PC-3 (cell line): ENCODE measurements around the gene TIGD1. TPM values are rescaled to one million over a fixed set of nuclear protein-coding genes. Genes with fewer than 3 reads are reported as not detected.

Experiments used
- ATAC-seq: fragments of 200-7000 bp; cut with Tn5 transposase; 2 replicates; pipeline ENCODE4 v1.9.1; 2020; ENCODE audit warnings: mild to moderate bottlenecking, moderate library complexity
- BruUV-seq: library from RNA; stranded (reverse); fragments of 400-500 nt; replicated peaks from 2 replicates; lab custom pipeline; 2021; lab: Mats Ljungman, UMichigan
- CTCF ChIA-PET: fragments of 300-600 bp; sonication (Branson Sonifier 250); formaldehyde crosslinking; loops from one replicate; lab custom pipeline; 2022; ENCODE audit warnings: antibody characterized with exemption; lab: Charles Lee
- POLR2A ChIA-PET: fragments of 300-600 bp; sonication (Branson Sonifier 250); formaldehyde crosslinking; loops from one replicate; lab custom pipeline; 2022; ENCODE audit warnings: antibody characterized with exemption; ENCODE audit not compliant: unreplicated experiment; lab: Charles Lee
- DNase-seq: peaks from one replicate; pipeline ENCODE4 v3.0.0-alpha.2; 2015
- H2AFZ ChIP-seq: fragments of 300-600 bp; sonication (generic); 2 replicates; pipeline ENCODE4 v1.6.0; 2016; ENCODE audit warnings: antibody characterized with exemption, low read length
- H3F3A ChIP-seq: fragments of 300-600 bp; sonication (generic); one replicate; pipeline ENCODE4 v1.6.0; 2017; ENCODE audit warnings: antibody characterized with exemption, low read length, control low read depth, mild to moderate bottlenecking; ENCODE audit not compliant: unreplicated experiment
- H3K27ac ChIP-seq: fragments of 300-600 bp; sonication (generic); 2 replicates; pipeline ENCODE4 v1.5.1; 2016; ENCODE audit warnings: mild to moderate bottlenecking, low read length
- H3K27me3 ChIP-seq: fragments of 300-600 bp; sonication (generic); 2 replicates; pipeline ENCODE4 v1.6.1; 2016; ENCODE audit warnings: low read length, mixed read lengths
- H3K36me3 ChIP-seq: fragments of 300-600 bp; sonication (generic); 2 replicates; pipeline ENCODE4 v1.6.1; 2016; ENCODE audit warnings: low read depth, mixed run types, low read length, mixed read lengths
- H3K4me1 ChIP-seq: fragments of 300-600 bp; sonication (generic); 2 replicates; pipeline ENCODE4 v1.5.1; 2016; ENCODE audit warnings: low read length; ENCODE audit not compliant: insufficient read depth
- H3K4me2 ChIP-seq: fragments of 300-600 bp; sonication (generic); 2 replicates; pipeline ENCODE4 v1.6.0; 2016; ENCODE audit warnings: low read length
- H3K4me3 ChIP-seq: fragments of 300-600 bp; sonication (generic); 2 replicates; pipeline ENCODE4 v1.5.1; 2016; ENCODE audit warnings: mild to moderate bottlenecking, low read length, mixed read lengths
- H3K79me2 ChIP-seq: fragments of 300-600 bp; sonication (generic); 2 replicates; pipeline ENCODE4 v1.6.1; 2017; ENCODE audit warnings: low read length, mixed read lengths
- H3K9ac ChIP-seq: fragments of 300-600 bp; sonication (generic); 2 replicates; pipeline ENCODE4 v1.6.0; 2016; ENCODE audit warnings: mild to moderate bottlenecking, low read length
- H3K9me2 ChIP-seq: fragments of 300-600 bp; sonication (generic); replicated peaks from 2 replicates; pipeline ENCODE4 v1.6.1; 2016; ENCODE audit warnings: mixed run types, low read length, mixed read lengths
- H3K9me3 ChIP-seq: fragments of 300-600 bp; sonication (generic); 2 replicates; pipeline ENCODE4 v1.6.1; 2016; ENCODE audit warnings: low read length, mixed read lengths
- H4K20me1 ChIP-seq: fragments of 300-600 bp; sonication (generic); 2 replicates; pipeline ENCODE4 v1.6.1; 2016; ENCODE audit warnings: low read length, mixed read lengths
- EZH2 ChIP-seq: fragments of 300-600 bp; sonication (generic); IDR thresholded peaks from one replicate; pipeline ENCODE4 v1.6.1; 2017; ENCODE audit warnings: antibody characterized with exemption, mild to moderate bottlenecking, low read length; ENCODE audit not compliant: unreplicated experiment
- EZH2phosphoT487 ChIP-seq: fragments of 300-600 bp; sonication (generic); IDR thresholded peaks from 2 replicates; pipeline ENCODE4 v1.6.1; 2018; ENCODE audit warnings: mild to moderate bottlenecking, antibody characterized with exemption, low read length, borderline replicate concordance
- intact Hi-C: fragments of 100-400 bp; cut with micrococcal nuclease; formaldehyde crosslinking; loops from 2 replicates; pipeline ENCODE4 v1.9.0; 2023
- total RNA-seq: library from RNA; depleted of rRNA; stranded (reverse); fragments of >200 nt; gene quantifications from 2 replicates; pipeline ENCODE4 v1.2.3, GENCODE V29; 2014
- TF ChIP-seq, protein P1 (sequence below): fragments of 300-600 bp; sonication (generic); conservative IDR thresholded peaks from 2 replicates; pipeline ENCODE4 v1.5.1; 2017; ENCODE audit warnings: antibody characterized with exemption, low read depth, mild to moderate bottlenecking, low read length

The TIGD1 gene
- total RNA-seq, 1 experiment from 2014 or later, result 6.3 TPM

GRCh38 chr2:232525791-232526371 lies 24.5 kb downstream of the TIGD1 start, which contains the start of gene CHRND:
CHRND (plus strand) TSS chr2:232526160; CDS start chr2:232526216, 56 bp downstream.
- ATAC-seq (no peak), DNase-seq (no peak)
- TF ChIP-seq EZH2phosphoT487, result no peak
- TF ChIP-seq, protein P1, sequence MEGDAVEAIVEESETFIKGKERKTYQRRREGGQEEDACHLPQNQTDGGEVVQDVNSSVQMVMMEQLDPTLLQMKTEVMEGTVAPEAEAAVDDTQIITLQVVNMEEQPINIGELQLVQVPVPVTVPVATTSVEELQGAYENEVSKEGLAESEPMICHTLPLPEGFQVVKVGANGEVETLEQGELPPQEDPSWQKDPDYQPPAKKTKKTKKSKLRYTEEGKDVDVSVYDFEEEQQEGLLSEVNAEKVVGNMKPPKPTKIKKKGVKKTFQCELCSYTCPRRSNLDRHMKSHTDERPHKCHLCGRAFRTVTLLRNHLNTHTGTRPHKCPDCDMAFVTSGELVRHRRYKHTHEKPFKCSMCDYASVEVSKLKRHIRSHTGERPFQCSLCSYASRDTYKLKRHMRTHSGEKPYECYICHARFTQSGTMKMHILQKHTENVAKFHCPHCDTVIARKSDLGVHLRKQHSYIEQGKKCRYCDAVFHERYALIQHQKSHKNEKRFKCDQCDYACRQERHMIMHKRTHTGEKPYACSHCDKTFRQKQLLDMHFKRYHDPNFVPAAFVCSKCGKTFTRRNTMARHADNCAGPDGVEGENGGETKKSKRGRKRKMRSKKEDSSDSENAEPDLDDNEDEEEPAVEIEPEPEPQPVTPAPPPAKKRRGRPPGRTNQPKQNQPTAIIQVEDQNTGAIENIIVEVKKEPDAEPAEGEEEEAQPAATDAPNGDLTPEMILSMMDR, result no peak
- TF ChIP-seq EZH2, result no peak
- ChIA-PET CTCF (no interaction called here), POLR2A (no interaction called here)
- no peaks in the 10 kb centered on the region for H3K9me2 ChIP-seq
- H3F3A ChIP-seq, result no peaks in the 10 kb centered on the region
- no peaks in the 10 kb centered on the region for H3K79me2 ChIP-seq
- no peaks in the 10 kb centered on the region for H4K20me1 ChIP-seq
- intact Hi-C loops, result no loop called here
- H2AFZ ChIP-seq, result no peak within 1 kb of the TSS
- no peaks in the 10 kb centered on the region for H3K9me3 ChIP-seq
- peaks cover 26% of the 10 kb centered on the region for H3K27me3 ChIP-seq
- no peak within 1 kb of the TSS for H3K9ac ChIP-seq
- H3K36me3 ChIP-seq, result no peaks in the 10 kb centered on the region
- no peak within 1 kb of the TSS for H3K4me3 ChIP-seq
- no peaks in the 10 kb centered on the region for H3K4me1 ChIP-seq
- no peak within 1 kb of the TSS for H3K4me2 ChIP-seq
- BruUV-seq, result no TSS peak
- H3K27ac ChIP-seq, result no peak within 1 kb of the TSS

DNA sequence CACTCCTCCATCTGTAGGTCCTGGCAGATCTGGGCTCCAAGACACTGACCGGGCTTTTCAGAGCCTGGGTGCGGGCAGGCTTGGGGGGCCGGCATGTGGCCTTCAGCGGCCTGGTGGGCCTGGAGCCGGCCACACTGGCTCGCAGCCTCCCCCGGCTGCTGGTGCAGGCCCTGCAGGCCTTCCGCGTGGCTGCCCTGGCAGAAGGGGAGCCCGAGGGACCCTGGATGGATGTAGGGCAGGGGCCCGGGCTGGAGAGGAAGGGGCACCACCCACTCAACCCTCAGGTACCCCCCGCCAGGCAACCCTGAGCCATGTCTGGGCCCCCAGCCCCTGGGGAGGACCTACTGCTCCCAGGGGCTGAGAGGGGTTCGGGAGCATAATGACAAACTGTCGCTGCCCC lies 25.2 kb downstream of the TIGD1 start:
- Histone ChIP-seq H3K9me3 (no peaks in the 10 kb centered on the region), H3K27me3 (peaks cover 26% of the 10 kb centered on the region), H3K27ac (no peak overlapping the region), H3K79me2 (no peaks in the 10 kb centered on the region), H3F3A (no peaks in the 10 kb centered on the region), H4K20me1 (no peaks in the 10 kb centered on the region), H3K4me3 (no peak overlapping the region), H3K9ac (no peak overlapping the region), H3K4me2 (no peak overlapping the region), H3K36me3 (no peaks in the 10 kb centered on the region), H3K4me1 (no peaks in the 10 kb centered on the region), H3K9me2 (no peaks in the 10 kb centered on the region), H2AFZ (no peak overlapping the region)
- ChIA-PET POLR2A (no interaction called here), CTCF (no interaction called here)
- ATAC-seq, result no peak
- TF ChIP-seq EZH2, result no peak
- TF ChIP-seq EZH2phosphoT487, result no peak
- TF ChIP-seq, protein P1, result no peak
- BruUV-seq, result no TSS peak
- intact Hi-C loops, result no loop called here
- DNase-seq, result no peak

GRCh38 chr2:232524771-232525170 lies 25.6 kb downstream of the TIGD1 start:
- Histone ChIP-seq H3K36me3 (no peaks in the 10 kb centered on the region), H3K27me3 (peaks cover 26% of the 10 kb centered on the region), H3K9me2 (no peaks in the 10 kb centered on the region), H3K4me2 (no peak overlapping the region), H3K27ac (no peak overlapping the region), H3K4me1 (no peaks in the 10 kb centered on the region), H4K20me1 (no peaks in the 10 kb centered on the region), H3F3A (no peaks in the 10 kb centered on the region), H3K4me3 (no peak overlapping the region), H3K79me2 (no peaks in the 10 kb centered on the region), H3K9ac (no peak overlapping the region), H2AFZ (no peak overlapping the region), H3K9me3 (no peaks in the 10 kb centered on the region)
- TF ChIP-seq EZH2phosphoT487 (no peak), EZH2 (no peak)
- TF ChIP-seq, protein P1, result no peak
- POLR2A ChIA-PET, result no interaction called here
- intact Hi-C loops, result no loop called here
- BruUV-seq, result no TSS peak
- no peak for DNase-seq
- no peak for ATAC-seq
- CTCF ChIA-PET, result no interaction called here
